BLaER1 treated with 17β-estradiol and CSF1 and Interleukin-3, amounts not matched to agents 10 nM and 100 nM (cell line): ENCODE results near the gene CRACDL.

ENCODE experiments used
- H3K27ac ChIP-seq, 11 experiments: shearing (Covaris generic); formaldehyde crosslinking; 2 replicates each; pipeline ENCODE4 v1.8.1; 2022
- H3K27me3 ChIP-seq, 11 experiments: shearing (Covaris generic); formaldehyde crosslinking; 2 replicates each; pipeline ENCODE4 v1.8.1; 2022
- H3K36me3 ChIP-seq, 11 experiments: shearing (Covaris generic); formaldehyde crosslinking; 2 replicates each; pipeline ENCODE4 v1.8.1; 2022
- H3K4me1 ChIP-seq, 10 experiments: shearing (Covaris generic); formaldehyde crosslinking; 2 replicates each; pipeline ENCODE4 v1.8.1; 2022
- H3K4me2 ChIP-seq, 11 experiments: shearing (Covaris generic); formaldehyde crosslinking; 2 replicates each; pipeline ENCODE4 v1.8.1; 2022
- H3K4me3 ChIP-seq, 10 experiments: shearing (Covaris generic); formaldehyde crosslinking; 2 replicates each; pipeline ENCODE4 v1.8.1; 2022
- H3K9ac ChIP-seq, 11 experiments: shearing (Covaris generic); formaldehyde crosslinking; 2 replicates each; pipeline ENCODE4 v1.8.1; 2022
- H3K9me3 ChIP-seq, 11 experiments: shearing (Covaris generic); formaldehyde crosslinking; replicated peaks in 1 of 11; 2 replicates each; pipeline ENCODE4 v1.8.1; 2022
- H4K20me1 ChIP-seq, 11 experiments: shearing (Covaris generic); formaldehyde crosslinking; 2 replicates each; pipeline ENCODE4 v1.8.1; 2022
- Cebpa-rat ChIP-seq, 11 experiments: shearing (Covaris generic); IDR thresholded peaks; 2 replicates each; pipeline ENCODE4 v1.8.1; 2022

Gene CRACDL

DNA sequence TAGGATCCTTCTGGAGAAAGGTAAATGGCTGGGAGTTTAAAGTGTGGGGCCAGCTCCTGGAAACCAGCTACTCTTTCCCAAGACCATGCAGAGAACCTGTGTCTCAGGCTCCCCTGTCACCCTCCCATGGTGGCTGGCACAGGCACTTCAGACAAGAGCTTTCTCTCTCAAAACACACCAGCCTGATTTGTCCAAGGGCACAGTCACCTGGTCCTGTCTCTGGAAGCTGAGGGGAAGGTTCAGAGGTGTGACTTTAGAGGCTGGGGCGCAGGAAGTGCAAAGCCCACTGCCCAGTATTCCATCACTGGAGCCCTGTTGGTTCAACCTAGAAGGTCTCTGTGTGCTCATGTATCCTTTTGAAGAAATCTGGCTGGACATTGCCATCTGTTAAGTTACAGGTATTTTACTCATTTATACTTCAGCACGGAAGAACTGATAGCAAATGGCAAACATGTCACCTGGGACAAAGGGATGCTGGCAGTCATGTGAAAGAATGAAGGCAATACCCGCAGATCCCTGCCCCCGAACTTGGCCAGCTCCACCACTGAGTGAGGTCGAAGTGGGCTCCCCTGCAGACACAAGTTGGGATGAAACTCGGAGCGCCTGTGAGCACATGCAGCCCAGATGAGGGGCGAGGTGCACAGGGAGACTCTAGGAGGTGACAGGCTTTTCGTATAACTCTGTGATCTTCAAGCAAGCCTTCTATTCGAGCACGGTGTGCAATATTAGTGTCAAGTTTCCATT, 108.2 kb downstream of the CRACDL start:
- H3K4me3 ChIP-seq = no peak overlapping the region
- H3K4me2 ChIP-seq = peak overlapping the region in 7 of 11 experiments; percentile 56 to 76 (median 67); a peak in 11 of 22 replicates

DNA sequence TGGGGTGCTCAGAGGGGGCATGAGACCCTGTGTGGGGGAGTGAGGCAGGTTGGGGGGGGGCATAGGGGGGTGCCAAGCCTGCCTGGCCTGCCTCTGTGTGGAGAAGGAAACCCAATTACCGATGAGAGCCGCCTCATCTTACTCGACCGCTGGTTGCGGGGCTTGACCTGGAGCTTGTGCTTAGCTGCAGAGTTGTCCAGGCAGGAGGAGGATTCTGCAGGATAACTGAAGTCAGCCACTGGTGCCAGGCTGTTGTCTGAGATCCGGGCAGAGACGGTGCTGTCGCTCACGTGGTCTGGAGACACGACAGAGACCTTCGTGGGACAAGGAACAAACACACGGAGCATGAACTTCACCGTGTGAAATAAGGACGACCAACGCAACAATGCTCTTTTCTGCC, 109.2 kb downstream of the CRACDL start:
- no peaks in the 10 kb centered on the region for H3K27me3 ChIP-seq
- no peak overlapping the region for H3K9ac ChIP-seq
- no peaks in the 10 kb centered on the region for H4K20me1 ChIP-seq
- no peaks in the 10 kb centered on the region; a peak in 1 of 22 replicates for H3K36me3 ChIP-seq
- TF ChIP-seq Cebpa-rat (IDR thresholded peaks at IDR 0.05) = no peak
- H3K4me2 ChIP-seq = no peak overlapping the region
- H3K4me3 ChIP-seq = no peak overlapping the region
- peaks cover 17 to 42% (median 31%) of the 10 kb centered on the region in 10 experiments for H3K4me1 ChIP-seq
- H3K27ac ChIP-seq = no peak overlapping the region
- peaks cover 8 to 19% (median 16%) of the 10 kb centered on the region in 11 experiments; a peak in 21 of 22 replicates for H3K9me3 ChIP-seq

More for the DNA sequence above, 108.2 kb downstream of the CRACDL start:
- H3K27ac ChIP-seq = no peak overlapping the region
- no peak for TF ChIP-seq Cebpa-rat (IDR thresholded peaks at IDR 0.05)
- H4K20me1 ChIP-seq = no peaks in the 10 kb centered on the region
- no peaks in the 10 kb centered on the region for H3K36me3 ChIP-seq
- H3K9ac ChIP-seq = no peak overlapping the region
- no peaks in the 10 kb centered on the region for H3K27me3 ChIP-seq
- peaks cover 19 to 49% (median 33%) of the 10 kb centered on the region in 10 experiments for H3K4me1 ChIP-seq
- H3K9me3 ChIP-seq = peaks cover 0 to 9% (median 7%) of the 10 kb centered on the region in 11 experiments; a peak in 21 of 22 replicates

- peaks cover 8 to 27% (median 20%) of the 10 kb centered on the region in 11 experiments; a peak in 21 of 22 replicates for H3K9me3 ChIP-seq
- no peaks in the 10 kb centered on the region; a peak in 1 of 22 replicates for H3K36me3 ChIP-seq
- H3K4me3 ChIP-seq = no peak overlapping the region
- H3K4me1 ChIP-seq = peaks cover 17 to 39% (median 31%) of the 10 kb centered on the region in 10 experiments
- TF ChIP-seq Cebpa-rat (IDR thresholded peaks at IDR 0.05) = no peak
- H3K4me2 ChIP-seq = peak overlapping the region in 1 of 11 experiments; percentile 79; a peak in 2 of 22 replicates
- H3K27me3 ChIP-seq = no peaks in the 10 kb centered on the region
- H3K27ac ChIP-seq = no peak overlapping the region; a peak in 1 of 22 replicates
- H4K20me1 ChIP-seq = no peaks in the 10 kb centered on the region
- H3K9ac ChIP-seq = no peak overlapping the region
Measured at GRCh38 chr2:98825858-98826257, 110.2 kb downstream of the CRACDL start.

DNA sequence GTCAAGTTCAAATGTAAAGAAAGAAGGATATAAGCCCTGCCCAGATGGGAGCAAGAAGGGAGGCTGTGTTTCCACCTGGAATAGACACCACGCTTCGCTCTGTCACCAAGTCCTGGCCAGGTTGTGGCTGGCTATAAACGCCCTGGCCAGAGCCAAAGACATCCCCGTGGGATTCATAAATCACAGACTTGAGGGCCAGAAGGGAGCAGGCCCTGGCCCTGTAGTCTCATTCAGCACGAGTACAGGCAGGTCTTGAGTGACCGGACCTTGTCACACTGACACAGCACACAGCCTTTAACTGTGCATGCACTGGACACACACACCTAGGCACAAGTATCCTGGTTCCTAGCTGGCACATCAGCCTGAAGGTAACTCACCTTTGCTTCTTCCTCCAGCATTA, 110.6 kb downstream of the CRACDL start:
- Histone ChIP-seq H3K4me3 (no peak overlapping the region), H3K27me3 (no peaks in the 10 kb centered on the region), H3K4me2 (peak overlapping the region in 5 of 11 experiments; percentile 61 to 79 (median 69); a peak in 9 of 22 replicates), H4K20me1 (no peaks in the 10 kb centered on the region), H3K36me3 (no peaks in the 10 kb centered on the region; a peak in 1 of 22 replicates), H3K9ac (no peak overlapping the region), H3K4me1 (peaks cover 17 to 39% (median 31%) of the 10 kb centered on the region in 10 experiments), H3K9me3 (peaks cover 8 to 27% (median 20%) of the 10 kb centered on the region in 11 experiments; a peak in 21 of 22 replicates), H3K27ac (peak overlapping the region in 4 of 11 experiments; percentile 13 to 63 (median 39); a peak in 5 of 22 replicates)
- no peak for TF ChIP-seq Cebpa-rat (IDR thresholded peaks at IDR 0.05)

- peaks cover 8 to 27% (median 20%) of the 10 kb centered on the region in 11 experiments; a peak in 21 of 22 replicates for H3K9me3 ChIP-seq
- no peaks in the 10 kb centered on the region for H3K27me3 ChIP-seq
- peak overlapping the region in 7 of 11 experiments; percentile 7 to 79 (median 62); a peak in 10 of 22 replicates for H3K4me2 ChIP-seq
- peak overlapping the region in 1 of 11 experiments; percentile 17; a peak in 2 of 22 replicates for H3K9ac ChIP-seq
- H3K27ac ChIP-seq = peak overlapping the region in 5 of 11 experiments; percentile 13 to 63 (median 44); a peak in 7 of 22 replicates
- no peak overlapping the region for H3K4me3 ChIP-seq
- TF ChIP-seq Cebpa-rat (IDR thresholded peaks at IDR 0.05) = no peak
- H3K4me1 ChIP-seq = peaks cover 17 to 39% (median 31%) of the 10 kb centered on the region in 10 experiments
- H3K36me3 ChIP-seq = no peaks in the 10 kb centered on the region; a peak in 1 of 22 replicates
- H4K20me1 ChIP-seq = no peaks in the 10 kb centered on the region
Measured at GRCh38 chr2:98825020-98825350, 111.0 kb downstream of the CRACDL start.

DNA sequence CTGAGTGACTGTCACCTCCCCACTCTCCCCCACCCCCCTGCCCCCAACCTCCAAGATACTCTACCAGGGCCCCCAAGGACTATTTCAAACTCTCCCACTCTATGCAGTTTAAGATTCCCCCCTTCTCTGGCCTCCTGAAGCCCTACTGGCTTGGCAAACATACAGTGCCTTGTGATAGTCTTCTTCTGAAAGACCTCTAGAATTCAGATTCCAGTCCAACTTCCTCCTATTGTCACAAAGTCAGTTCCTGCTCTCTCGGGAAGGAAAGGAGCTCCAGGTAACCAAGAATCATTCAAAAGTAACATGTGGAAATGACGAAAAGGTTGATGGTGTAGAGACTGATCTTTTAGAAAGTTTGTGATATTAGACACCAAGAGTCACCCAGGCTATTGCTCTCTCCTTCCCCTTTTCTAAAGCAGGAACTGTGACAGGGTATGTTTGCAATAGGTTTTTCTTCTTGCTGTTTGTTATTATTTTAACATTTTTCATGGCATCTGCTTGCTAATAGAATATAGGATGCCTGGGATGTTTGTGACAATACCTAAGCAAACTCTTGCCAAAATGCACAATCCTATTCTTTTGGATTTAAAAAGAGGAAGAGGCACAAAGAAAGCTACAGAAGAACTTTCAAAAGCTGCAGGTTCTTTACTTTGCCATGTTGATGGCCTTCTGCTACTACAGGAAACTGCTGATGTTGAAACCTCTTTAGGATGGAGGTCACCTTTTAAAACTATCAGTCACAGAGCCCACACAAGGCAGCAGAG, 111.6 kb downstream of the CRACDL start:
- Histone ChIP-seq H3K27me3 (no peaks in the 10 kb centered on the region), H3K9me3 (peaks cover 8 to 27% (median 20%) of the 10 kb centered on the region in 11 experiments; a peak in 21 of 22 replicates), H3K27ac (peak overlapping the region in 6 of 11 experiments; percentile 13 to 63 (median 42); a peak in 9 of 22 replicates), H3K36me3 (no peaks in the 10 kb centered on the region; a peak in 1 of 22 replicates), H4K20me1 (no peaks in the 10 kb centered on the region), H3K9ac (peak overlapping the region in 2 of 11 experiments; percentile 17 to 32; a peak in 2 of 22 replicates), H3K4me2 (peak overlapping the region in 7 of 11 experiments; percentile 7 to 79 (median 62); a peak in 10 of 22 replicates), H3K4me1 (peaks cover 12 to 34% (median 26%) of the 10 kb centered on the region in 10 experiments), H3K4me3 (no peak overlapping the region)
- no peak for TF ChIP-seq Cebpa-rat (IDR thresholded peaks at IDR 0.05)

DNA sequence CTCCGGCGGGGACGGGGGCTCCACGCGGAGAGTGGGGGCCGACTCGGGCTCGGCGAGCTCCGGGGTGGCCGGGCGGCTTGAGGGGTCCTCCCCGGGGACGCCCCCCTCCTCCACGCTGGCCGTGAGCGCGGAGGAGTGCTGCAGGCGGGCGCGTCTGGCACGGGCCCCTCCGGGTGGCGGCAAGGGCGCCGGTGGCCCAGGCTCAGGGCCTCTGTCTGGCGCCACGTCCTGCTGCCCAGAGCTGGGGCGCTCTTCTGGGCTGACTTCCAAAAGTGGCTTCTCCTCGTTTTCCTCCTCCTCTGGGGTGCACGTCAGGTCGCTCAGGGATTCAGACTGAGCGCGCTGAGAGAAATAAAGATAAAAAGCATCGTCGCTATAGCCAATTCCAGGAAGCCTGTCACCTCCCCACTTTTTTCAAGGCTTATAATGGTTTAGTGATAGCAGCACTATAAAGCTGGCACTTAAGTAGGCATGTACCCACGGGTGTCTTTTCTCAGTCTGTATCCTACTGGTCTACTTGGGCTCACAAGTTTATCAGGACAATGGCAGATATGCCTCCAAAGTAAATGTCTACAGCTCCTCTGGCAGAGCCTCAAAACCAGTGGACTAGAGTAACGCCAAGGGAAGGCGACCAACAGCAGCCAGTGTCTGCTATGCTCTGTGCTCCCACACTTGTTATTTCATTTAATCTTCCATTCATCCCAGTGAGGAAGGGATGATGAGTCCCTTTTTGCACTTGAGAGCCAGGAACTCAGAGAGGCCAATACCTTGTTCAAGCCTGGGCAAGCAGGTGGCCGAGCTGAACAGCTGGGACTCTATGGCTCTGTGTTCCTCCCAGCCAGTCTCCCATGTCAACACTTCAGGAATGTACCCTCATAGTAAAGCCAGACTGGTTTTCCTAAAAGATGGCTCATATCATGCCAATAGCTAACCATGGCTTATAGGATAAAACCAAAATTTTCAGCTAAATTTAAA, 112.5 kb downstream of the CRACDL start:
- H3K9me3 ChIP-seq = peaks cover 8 to 27% (median 20%) of the 10 kb centered on the region in 11 experiments; a peak in 21 of 22 replicates
- H3K4me2 ChIP-seq = peak overlapping the region in 3 of 11 experiments; percentile 13 to 79 (median 18); a peak in 4 of 22 replicates
- H3K4me1 ChIP-seq = peaks cover 2 to 24% (median 16%) of the 10 kb centered on the region in 10 experiments
- no peaks in the 10 kb centered on the region; a peak in 1 of 22 replicates for H3K36me3 ChIP-seq
- no peaks in the 10 kb centered on the region for H4K20me1 ChIP-seq
- no peaks in the 10 kb centered on the region for H3K27me3 ChIP-seq
- H3K9ac ChIP-seq = no peak overlapping the region
- H3K27ac ChIP-seq = no peak overlapping the region
- no peak overlapping the region for H3K4me3 ChIP-seq
- no peak for TF ChIP-seq Cebpa-rat (IDR thresholded peaks at IDR 0.05)
